HG02870 (cell line): ENCODE measurements around the gene ZBTB39.

Experiments used
- ATAC-seq: cut with Tn5 transposase; IDR thresholded peaks from one replicate; pipeline ENCODE4 v1.9.1; 2021; ENCODE audit warnings: mild to moderate bottlenecking, moderate library complexity; ENCODE audit not compliant: unreplicated experiment

Gene ZBTB39

DNA sequence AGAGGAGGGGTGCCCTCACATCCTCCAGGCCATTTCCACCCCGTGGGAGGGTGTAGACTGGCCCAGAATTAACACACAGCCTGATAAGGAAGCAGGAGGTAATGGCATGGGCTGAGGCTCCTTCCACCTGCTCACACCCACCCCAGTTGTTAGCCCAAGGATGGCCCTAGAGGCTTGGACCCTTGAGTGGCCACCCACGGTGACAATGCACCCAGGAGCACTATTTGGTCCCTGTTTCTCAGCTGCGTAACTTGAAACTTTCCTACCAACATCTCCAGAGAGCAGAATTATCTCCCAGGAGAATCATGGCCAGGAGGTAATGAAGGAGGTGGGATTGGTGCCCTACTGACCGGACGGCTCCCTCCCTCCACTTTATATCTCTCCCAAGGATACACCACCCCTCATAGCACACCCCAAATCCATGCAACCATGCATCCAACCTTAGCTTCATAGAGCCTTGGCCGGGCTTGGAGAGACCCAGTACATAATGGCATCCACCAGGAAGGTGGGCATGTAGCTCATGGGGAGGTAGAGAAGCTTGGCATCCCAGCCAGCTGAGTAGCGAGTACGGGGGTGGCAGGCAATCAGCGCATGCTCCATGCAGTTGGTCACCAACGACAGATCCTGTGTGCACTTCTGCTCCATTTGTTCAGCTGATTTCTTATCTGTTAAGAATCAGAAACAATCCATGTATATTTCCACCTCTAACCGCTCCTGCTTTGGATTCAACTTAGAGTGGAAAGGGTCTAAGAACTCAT is 54.6 kb downstream of the ZBTB39 start:
- no peak for ATAC-seq

- no peak for ATAC-seq
Measured at GRCh38 chr12:56948881-56949280, 57.5 kb downstream of the ZBTB39 start.
